G401 (cell line): ENCODE results near the gene BPIFB6. TPM values are rescaled to one million over a fixed set of nuclear protein-coding genes. Genes with fewer than 3 reads are reported as not detected.

Source experiments
- total RNA-seq: library from RNA; depleted of rRNA; stranded (reverse); fragments of >200 nt; shearing (Covaris generic); gene quantifications from 2 replicates; pipeline ENCODE4 v1.2.3, GENCODE V29; 2014; rRNA removed

Gene BPIFB6
- total RNA-seq, 1 experiment from 2014 or later: not detected

Other genes with a start within 250 kb of the BPIFB6 start
- 99.3 and 149 TPM in 2 replicates for gene MAPRE1, start 211.7 kb upstream of the BPIFB6 start, total RNA-seq
- 0.03 TPM in 1 of 2 replicates, not detected in the other for gene EFCAB8, start 172.7 kb upstream of the BPIFB6 start, total RNA-seq
- not detected in 2 replicates for gene SUN5, start 27.2 kb upstream of the BPIFB6 start, total RNA-seq
- not detected in 2 replicates for gene BPIFB2, start 23.9 kb upstream of the BPIFB6 start, total RNA-seq
- not detected in 2 replicates for gene BPIFB3, start 22.3 kb downstream of the BPIFB6 start, total RNA-seq
- not detected in 2 replicates for gene BPIFB4, start 48.0 kb downstream of the BPIFB6 start, total RNA-seq
- gene BPIFA2, start 136.5 kb downstream of the BPIFB6 start, total RNA-seq: not detected in 2 replicates
- gene BPIFA3, start 185.7 kb downstream of the BPIFB6 start, total RNA-seq: not detected in 2 replicates
- not detected in 2 replicates for gene BPIFA1, start 204.3 kb downstream of the BPIFB6 start, total RNA-seq